ENCODE results near the gene DHRS1. TPM values are rescaled to one million over a fixed set of nuclear protein-coding genes. Genes with fewer than 3 reads are reported as not detected.

DHRS1 gene
- total RNA-seq, 1 experiment from 2014 or later: 34.7 TPM

GRCh38 chr14:24322672-24323071, 23.1 kb upstream of the DHRS1 start:
- Histone ChIP-seq H3K79me2 (ENCODE audit: insufficient read depth, low read length) (no peaks in the 10 kb centered on the region), H3K27me3 (ENCODE audit: insufficient read depth, low read length) (0 out of 2 replicates have a peak, but pooled peaks cover 4% of the 10 kb centered on the region), H3K9me3 (ENCODE audit: control insufficient read depth in 1 of 2, insufficient read depth in 1 of 2, low read depth in 1 of 2, low read length in 2 of 2) (no peaks in the 10 kb centered on the region), H3K4me1 (ENCODE audit: control insufficient read depth in 1 of 2, insufficient read depth in 2 of 2, low read length in 2 of 2) (peaks cover 2 to 5% of the 10 kb centered on the region in 2 experiments), H3K27ac (ENCODE audit: low read depth, low read length) (no peak overlapping the region), H3K9me2 (ENCODE audit: insufficient read depth) (no peaks in the 10 kb centered on the region), H3K4me2 (ENCODE audit: low read length) (no peak overlapping the region), H4K20me1 (ENCODE audit: insufficient read depth) (no peaks in the 10 kb centered on the region), H3K9ac (ENCODE audit: low read length) (no peak overlapping the region), H3K4me3 (replicated peaks in 1 of 2; ENCODE audit: low read depth in 1 of 2, low read length in 2 of 2) (no peak overlapping the region), H2AFZ (ENCODE audit: low read depth, low read length, poor library complexity, severe bottlenecking) (no peak overlapping the region), H3K36me3 (ENCODE audit: control insufficient read depth in 1 of 2, insufficient read depth in 2 of 2, low read length in 2 of 2) (no peaks in the 10 kb centered on the region)
- DNase-seq (ENCODE audit: low read depth, low spot score) (no peak), ATAC-seq (no peak)
- ChIA-PET CTCF (no interaction called here), RAD21 (ENCODE audit: low non-redundant PET in 1 of 2, low total read pairs in 2 of 2, uncharacterized antibody in 2 of 2, unreplicated experiment in 2 of 2) (no interaction called here), POLR2A (no interaction called here)
- intact Hi-C loops (cut with micrococcal nuclease): no loop called here
- BruUV-seq (replicated peaks): no TSS peak
- no peak for TF ChIP-seq SP1 (IDR thresholded peaks at IDR 0.05; ENCODE audit: low read depth)
- TF ChIP-seq MAX (IDR thresholded peaks at IDR 0.05): no peak
- no peak for TF ChIP-seq CBX3 (IDR thresholded peaks at IDR 0.05; ENCODE audit: low read depth)
- no peak for TF ChIP-seq SIN3A (IDR thresholded peaks at IDR 0.05; ENCODE audit: low read depth)
- no peak for TF ChIP-seq ZBTB33 (IDR thresholded peaks at IDR 0.05; ENCODE audit: extremely low read depth, insufficient replicate concordance, low read length)
- no peak for TF ChIP-seq ELF1 (IDR thresholded peaks at IDR 0.05; ENCODE audit: borderline replicate concordance, low read depth)
- TF ChIP-seq ZNF274 (IDR thresholded peaks at IDR 0.05; ENCODE audit: low read depth, low read length): no peak
- TF ChIP-seq EZH2 (IDR thresholded peaks at IDR 0.05): no peak
- no peak for TF ChIP-seq EGR1 (IDR thresholded peaks at IDR 0.05; ENCODE audit: low read depth)
- TF ChIP-seq TCF7L2 (IDR thresholded peaks at IDR 0.05; ENCODE audit: borderline replicate concordance, extremely low read depth, insufficient read depth, insufficient read length): no peak
- no peak for TF ChIP-seq FOSL1 (IDR thresholded peaks at IDR 0.05; ENCODE audit: low read depth)
- TF ChIP-seq, protein P1, sequence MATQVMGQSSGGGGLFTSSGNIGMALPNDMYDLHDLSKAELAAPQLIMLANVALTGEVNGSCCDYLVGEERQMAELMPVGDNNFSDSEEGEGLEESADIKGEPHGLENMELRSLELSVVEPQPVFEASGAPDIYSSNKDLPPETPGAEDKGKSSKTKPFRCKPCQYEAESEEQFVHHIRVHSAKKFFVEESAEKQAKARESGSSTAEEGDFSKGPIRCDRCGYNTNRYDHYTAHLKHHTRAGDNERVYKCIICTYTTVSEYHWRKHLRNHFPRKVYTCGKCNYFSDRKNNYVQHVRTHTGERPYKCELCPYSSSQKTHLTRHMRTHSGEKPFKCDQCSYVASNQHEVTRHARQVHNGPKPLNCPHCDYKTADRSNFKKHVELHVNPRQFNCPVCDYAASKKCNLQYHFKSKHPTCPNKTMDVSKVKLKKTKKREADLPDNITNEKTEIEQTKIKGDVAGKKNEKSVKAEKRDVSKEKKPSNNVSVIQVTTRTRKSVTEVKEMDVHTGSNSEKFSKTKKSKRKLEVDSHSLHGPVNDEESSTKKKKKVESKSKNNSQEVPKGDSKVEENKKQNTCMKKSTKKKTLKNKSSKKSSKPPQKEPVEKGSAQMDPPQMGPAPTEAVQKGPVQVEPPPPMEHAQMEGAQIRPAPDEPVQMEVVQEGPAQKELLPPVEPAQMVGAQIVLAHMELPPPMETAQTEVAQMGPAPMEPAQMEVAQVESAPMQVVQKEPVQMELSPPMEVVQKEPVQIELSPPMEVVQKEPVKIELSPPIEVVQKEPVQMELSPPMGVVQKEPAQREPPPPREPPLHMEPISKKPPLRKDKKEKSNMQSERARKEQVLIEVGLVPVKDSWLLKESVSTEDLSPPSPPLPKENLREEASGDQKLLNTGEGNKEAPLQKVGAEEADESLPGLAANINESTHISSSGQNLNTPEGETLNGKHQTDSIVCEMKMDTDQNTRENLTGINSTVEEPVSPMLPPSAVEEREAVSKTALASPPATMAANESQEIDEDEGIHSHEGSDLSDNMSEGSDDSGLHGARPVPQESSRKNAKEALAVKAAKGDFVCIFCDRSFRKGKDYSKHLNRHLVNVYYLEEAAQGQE (IDR thresholded peaks at IDR 0.05; ENCODE audit: low read depth): no peak
- TF ChIP-seq ZFX (IDR thresholded peaks at IDR 0.05): no peak
- no peak for TF ChIP-seq JUND (IDR thresholded peaks at IDR 0.05)
- no peak for TF ChIP-seq EZH2phosphoT487 (IDR thresholded peaks at IDR 0.05; ENCODE audit: borderline replicate concordance)
- TF ChIP-seq POLR2A (IDR thresholded peaks at IDR 0.05; ENCODE audit: borderline replicate concordance, extremely low read depth, insufficient read depth, insufficient read length): no peak
- no peak for TF ChIP-seq CTCF (IDR thresholded peaks at IDR 0.05 in 2 of 3, conservative IDR thresholded peaks at IDR 0.05 in 1 of 3; ENCODE audit: borderline replicate concordance in 1 of 3, insufficient read depth in 1 of 3, low read depth in 2 of 3, low read length in 2 of 3)
- no peak for TF ChIP-seq POLR2AphosphoS5 (IDR thresholded peaks at IDR 0.05; ENCODE audit: low read depth, low read length)
- TF ChIP-seq YY1 (IDR thresholded peaks at IDR 0.05; ENCODE audit: extremely low read depth, insufficient replicate concordance, low read depth, low read length): no peak

Data from HCT116 (cell line).